B cell (primary cell): ENCODE measurements around the gene NTPCR. TPM values are rescaled to one million over a fixed set of nuclear protein-coding genes. Genes with fewer than 3 reads are reported as not detected.
A peak's percentile ranks its signal among the peaks of the same experiment; 100 is the strongest.

Experiments used
- ATAC-seq: fragments of 200-7000 bp; cut with Tn5 transposase; one replicate; pipeline ENCODE4 v1.10.0; 2021; ENCODE audit warnings: low read depth, mild to moderate bottlenecking, moderate number of reproducible peaks, moderate library complexity
- CTCF ChIA-PET: fragments of 350-600 bp; sonication (Branson Sonifier 250); formaldehyde crosslinking; loops from one replicate; lab custom pipeline; 2021; ENCODE audit warnings: antibody characterized with exemption, inconsistent platforms; lab: Charles Lee
- POLR2A ChIA-PET: fragments of 350-600 bp; sonication (Branson Sonifier 250); formaldehyde crosslinking; loops from one replicate; lab custom pipeline; 2021; ENCODE audit warnings: antibody characterized with exemption; lab: Charles Lee
- DNase-seq: peaks from one replicate; pipeline ENCODE4 v3.0.0; 2013
- H2AFZ ChIP-seq: 2 replicates; pipeline ENCODE4 v1.6.1; 2012; ENCODE audit warnings: mild to moderate bottlenecking, low read depth, low read length; ENCODE audit not compliant: insufficient read depth, poor library complexity, severe bottlenecking
- H3K27ac ChIP-seq, 2 donors: 1 replicate in 1 of 2; 2 replicates in 1 of 2; pipeline ENCODE4 v1.5.1; 2012 to 2013; ENCODE audit warnings: low read length in 2 of 2, mild to moderate bottlenecking in 2 of 2, moderate library complexity in 1 of 2
- H3K27me3 ChIP-seq, 4 experiments: fragments of 200-600 bp in 1 of 4; sonication (generic) in 1 of 4; replicated peaks in 1 of 4; 1 replicate in 2 of 4; 2 replicates in 2 of 4; pipeline versions ENCODE4 v1.6.1 to v1.7.0; 2013 to 2016; ENCODE audit warnings: low read length in 3 of 4, mild to moderate bottlenecking in 2 of 4, mixed read lengths in 1 of 4, moderate library complexity in 1 of 4; ENCODE audit not compliant: insufficient read depth in 4 of 4, control insufficient read depth in 3 of 4; ENCODE audit errors: control extremely low read depth in 1 of 4
- H3K36me3 ChIP-seq, 2 experiments: replicated peaks in 1 of 2; 1 replicate in 1 of 2; 2 replicates in 1 of 2; pipeline versions ENCODE4 v1.6.1 to v1.7.1; 2013; ENCODE audit warnings: low read length in 1 of 2; ENCODE audit not compliant: insufficient read depth in 2 of 2, control insufficient read depth in 1 of 2; ENCODE audit errors: control extremely low read depth in 1 of 2, extremely low read depth in 1 of 2
- H3K4me1 ChIP-seq, 2 donors: fragments of 200-600 bp in 1 of 2; sonication (generic) in 1 of 2; 1 replicate in 1 of 2; 2 replicates in 1 of 2; pipeline versions ENCODE4 v1.5.1 to v1.6.1; 2013 to 2017; ENCODE audit warnings: low read length in 2 of 2; ENCODE audit not compliant: control insufficient read depth in 2 of 2, insufficient read depth in 2 of 2
- H3K4me2 ChIP-seq: replicated peaks from 2 replicates; pipeline ENCODE3; 2012; ENCODE audit warnings: mild to moderate bottlenecking, low read depth, low read length; ENCODE audit not compliant: poor library complexity, severe bottlenecking
- H3K4me3 ChIP-seq, 5 experiments: fragments of 200-600 bp in 1 of 5; sonication (generic) in 1 of 5; 1 replicate in 3 of 5; 2 replicates in 2 of 5; pipeline versions ENCODE4 v1.5.1 to v1.7.0; 2011 to 2016; ENCODE audit warnings: low read length in 4 of 5, mild to moderate bottlenecking in 4 of 5, low read depth in 2 of 5, control low read depth in 1 of 5, moderate library complexity in 1 of 5; ENCODE audit not compliant: insufficient read depth in 1 of 5; ENCODE audit errors: control extremely low read depth in 1 of 5, extremely low read depth in 1 of 5
- H3K79me2 ChIP-seq: fragments of 200-600 bp; sonication (generic); one replicate; pipeline ENCODE4 v1.6.0; 2016; ENCODE audit warnings: low read length; ENCODE audit not compliant: control insufficient read depth, insufficient read depth
- H3K9ac ChIP-seq: fragments of 200-600 bp; sonication (generic); 2 replicates; pipeline ENCODE4 v1.6.1; 2017; ENCODE audit warnings: mild to moderate bottlenecking, low read length, moderate library complexity
- H3K9me3 ChIP-seq, 3 donors: one replicate each; pipeline versions ENCODE4 v1.6.1 to v1.7.1; 2013; ENCODE audit warnings: low read length in 2 of 3; ENCODE audit not compliant: control insufficient read depth in 2 of 3, insufficient read depth in 1 of 3; ENCODE audit errors: control extremely low read depth in 1 of 3
- H4K20me1 ChIP-seq: 2 replicates; pipeline ENCODE4 v1.6.0; 2012; ENCODE audit warnings: mild to moderate bottlenecking, low read length; ENCODE audit not compliant: insufficient read depth, control insufficient read depth, poor library complexity, severe bottlenecking
- H3K27ac Mint-ChIP-seq: one replicate; pipeline ENCODE4 v1.8.0; 2021; ENCODE audit warnings: mixed read lengths
- H3K27me3 Mint-ChIP-seq: one replicate; pipeline ENCODE4 v1.8.0; 2021; ENCODE audit warnings: mixed read lengths
- H3K4me1 Mint-ChIP-seq: one replicate; pipeline ENCODE4 v1.8.0; 2021; ENCODE audit warnings: mixed read lengths
- H3K4me3 Mint-ChIP-seq: one replicate; pipeline ENCODE4 v1.8.0; 2021; ENCODE audit warnings: mixed read lengths
- H3K9me3 Mint-ChIP-seq: one replicate; pipeline ENCODE4 v1.8.0; 2022; ENCODE audit warnings: mixed read lengths; ENCODE audit not compliant: insufficient read depth
- CTCF ChIP-seq: fragments of 200-600 bp; IDR thresholded peaks from one replicate; pipeline ENCODE4 v1.8.0; 2022; ENCODE audit warnings: antibody characterized with exemption, mild to moderate bottlenecking
- EZH2 ChIP-seq: IDR thresholded peaks from 2 replicates; pipeline ENCODE4 v1.6.1; 2012; ENCODE audit warnings: borderline replicate concordance, low read depth, mild to moderate bottlenecking, moderate library complexity, low read length; ENCODE audit not compliant: insufficient read depth, poor library complexity, severe bottlenecking
- WGBS: methylation state at CpG from one replicate; pipeline ENCODE4 v1.1.5; 2013; ENCODE audit warnings: missing lambda C conversion rate; ENCODE audit not compliant: insufficient coverage; 5-methylcytosine and 5-hydroxymethylcytosine counted together
- intact Hi-C: fragments of 100-400 bp; cut with micrococcal nuclease; formaldehyde crosslinking; loops from one replicate; pipeline ENCODE4 v1.10.0; 2022
- polyA minus RNA-seq: library from RNA; depleted of rRNA, polyadenylated mRNA; stranded (reverse); fragments of >200 nt; gene quantifications from 2 replicates; pipeline ENCODE4 v1.2.3, GENCODE V29; 2012
- polyA plus RNA-seq: library from polyadenylated mRNA; depleted of rRNA; stranded (reverse); fragments of >200 nt; gene quantifications from 2 replicates; pipeline ENCODE4 v1.2.3, GENCODE V29; 2012
- total RNA-seq, 2 donors: library from RNA; stranded (reverse); fragments of 120-200 nt in 1 of 2; gene quantifications; 1 replicate in 1 of 2; 2 replicates in 1 of 2; pipeline versions ENCODE4 v1.2.3 to v1.2.4, GENCODE V29; 2013 to 2022

The NTPCR gene
- total RNA-seq (16.5 and 17.5 TPM in 2 replicates), polyA plus RNA-seq (6.2 and 7.6 TPM in 2 replicates), polyA minus RNA-seq (3.1 and 4.5 TPM in 2 replicates)
- total RNA-seq (2013), result 14.3 TPM

- Histone ChIP-seq H4K20me1 (no peaks in the 10 kb centered on the region), H3K27me3 (no peaks in the 10 kb centered on the region), H2AFZ (peak within 1 kb of the TSS; percentile 99), H3K4me2 (peak within 1 kb of the TSS; percentile 87), H3K9me3 (no peaks in the 10 kb centered on the region), H3K36me3 (peaks cover 0 to under 1% of the 10 kb centered on the region in 2 experiments), H3K79me2 (peaks cover 28% of the 10 kb centered on the region), H3K27ac (peak within 1 kb of the TSS; percentile 66 to 73), H3K4me1 (peaks cover 13 to 23% of the 10 kb centered on the region in 2 donors), H3K9ac (peak within 1 kb of the TSS; percentile 90), H3K4me3 (peak within 1 kb of the TSS; percentile 66 to 92 (median 88))
- intact Hi-C loops, result loop anchor here (5.0 kb wide), 3 partner anchors 143 to 377 kb away; partner anchors contain the start of genes MAP10, MAP3K21 and SIPA1L2
- peak; percentile 95 for DNase-seq
- ChIA-PET CTCF (no interaction called here), POLR2A (interaction anchor here (0.7 kb wide), 1 partner anchor 1613 kb away, joined by 10 read pairs; the partner anchor contains the start of gene SPRTN)
- 0% methylated on average over 53 of the region's 56 CpGs for WGBS
- no peaks in the 10 kb centered on the region for H3K27me3 Mint-ChIP-seq
- no peak for TF ChIP-seq EZH2
- no peak for TF ChIP-seq CTCF
- H3K4me1 Mint-ChIP-seq, result peaks cover 37% of the 10 kb centered on the region
- H3K4me3 Mint-ChIP-seq, result peak within 1 kb of the TSS; percentile 95
- H3K9me3 Mint-ChIP-seq, result no peaks in the 10 kb centered on the region
- peak within 1 kb of the TSS; percentile 92 for H3K27ac Mint-ChIP-seq
- ATAC-seq, result peak; percentile 89
Observed at GRCh38 chr1:232950197-232951176, at the start of gene NTPCR. TSS of gene NTPCR (plus strand) at chr1:232950611. CDS start at chr1:232950711, 100 bp downstream.

GRCh38 chr1:232900818-232901217 is 49.6 kb upstream of the NTPCR start:
- H3K4me3 Mint-ChIP-seq, result no peak overlapping the region
- intact Hi-C loops, result no loop called here
- Histone ChIP-seq H3K36me3 (no peaks in the 10 kb centered on the region), H3K4me1 (no peaks in the 10 kb centered on the region), H3K79me2 (no peaks in the 10 kb centered on the region), H2AFZ (no peak overlapping the region), H3K4me2 (no peak overlapping the region), H4K20me1 (no peaks in the 10 kb centered on the region), H3K27ac (no peak overlapping the region), H3K9me3 (no peaks in the 10 kb centered on the region), H3K27me3 (peaks cover 0 to 2% (median 0%) of the 10 kb centered on the region in 4 experiments), H3K9ac (no peak overlapping the region), H3K4me3 (no peak overlapping the region)
- no peak overlapping the region for H3K27ac Mint-ChIP-seq
- no peaks in the 10 kb centered on the region for H3K4me1 Mint-ChIP-seq
- ChIA-PET POLR2A (no interaction called here), CTCF (no interaction called here)
- 98% methylated on average over 7 of the region's 10 CpGs for WGBS
- peaks cover 6% of the 10 kb centered on the region for H3K27me3 Mint-ChIP-seq
- TF ChIP-seq EZH2, result no peak
- TF ChIP-seq CTCF, result no peak
- ATAC-seq, result no peak
- H3K9me3 Mint-ChIP-seq, result no peaks in the 10 kb centered on the region
- DNase-seq, result no peak
